Measurements from ENCODE around the gene BTBD9. TPM values are rescaled to one million over a fixed set of nuclear protein-coding genes. Genes with fewer than 3 reads are reported as not detected.

Gene BTBD9
- total and polyA plus RNA-seq, 4 donors, result 8.7 to 73.9 (median 28.3) TPM

- Histone ChIP-seq H3K4me3 (no peak overlapping the region), H3K9me3 (ENCODE audit: control insufficient read depth in 4 of 4, insufficient read depth in 3 of 4, low read length in 3 of 4) (no peaks in the 10 kb centered on the region), H3K27me3 (ENCODE audit: control insufficient read depth in 3 of 3, insufficient read depth in 3 of 3, low read length in 2 of 3) (no peaks in the 10 kb centered on the region), H3K27ac (ENCODE audit: low read depth in 1 of 2, low read length in 1 of 2) (no peak overlapping the region), H3K9ac (ENCODE audit: insufficient read depth in 1 of 2, low read length in 2 of 2) (no peak overlapping the region), H3K36me3 (ENCODE audit: control insufficient read depth in 4 of 4, insufficient read depth in 4 of 4, low read length in 4 of 4) (peaks cover 0 to 12% (median 2%) of the 10 kb centered on the region in 4 donors), H3K4me1 (ENCODE audit: control insufficient read depth in 5 of 5, insufficient read depth in 5 of 5, low read length in 5 of 5) (no peaks in the 10 kb centered on the region)
- WGBS, 2 donors, result 95 to 97% methylated on average over 11 of the region's 11 CpGs
- ATAC-seq (ENCODE audit: insufficient read depth, low FRiP score) (no peak), DNase-seq (no peak)
- TF ChIP-seq, protein P1, sequence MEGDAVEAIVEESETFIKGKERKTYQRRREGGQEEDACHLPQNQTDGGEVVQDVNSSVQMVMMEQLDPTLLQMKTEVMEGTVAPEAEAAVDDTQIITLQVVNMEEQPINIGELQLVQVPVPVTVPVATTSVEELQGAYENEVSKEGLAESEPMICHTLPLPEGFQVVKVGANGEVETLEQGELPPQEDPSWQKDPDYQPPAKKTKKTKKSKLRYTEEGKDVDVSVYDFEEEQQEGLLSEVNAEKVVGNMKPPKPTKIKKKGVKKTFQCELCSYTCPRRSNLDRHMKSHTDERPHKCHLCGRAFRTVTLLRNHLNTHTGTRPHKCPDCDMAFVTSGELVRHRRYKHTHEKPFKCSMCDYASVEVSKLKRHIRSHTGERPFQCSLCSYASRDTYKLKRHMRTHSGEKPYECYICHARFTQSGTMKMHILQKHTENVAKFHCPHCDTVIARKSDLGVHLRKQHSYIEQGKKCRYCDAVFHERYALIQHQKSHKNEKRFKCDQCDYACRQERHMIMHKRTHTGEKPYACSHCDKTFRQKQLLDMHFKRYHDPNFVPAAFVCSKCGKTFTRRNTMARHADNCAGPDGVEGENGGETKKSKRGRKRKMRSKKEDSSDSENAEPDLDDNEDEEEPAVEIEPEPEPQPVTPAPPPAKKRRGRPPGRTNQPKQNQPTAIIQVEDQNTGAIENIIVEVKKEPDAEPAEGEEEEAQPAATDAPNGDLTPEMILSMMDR (IDR thresholded peaks at IDR 0.05; ENCODE audit: control extremely low read depth, extremely low read depth), result no peak
Observed at GRCh38 chr6:38175786-38176185, 463.9 kb downstream of the BTBD9 start.

GRCh38 chr6:38174806-38175495, 464.8 kb downstream of the BTBD9 start:
- no peak for DNase-seq
- WGBS, 2 donors, result 95 to 96% methylated on average over 22 of the region's 22 CpGs
- no peak overlapping the region for H3K27ac ChIP-seq (ENCODE audit: low read depth in 1 of 2, low read length in 1 of 2)
- no peak for ATAC-seq (ENCODE audit: insufficient read depth, low FRiP score)
- peaks cover 0 to 14% (median 2%) of the 10 kb centered on the region in 4 donors for H3K36me3 ChIP-seq (ENCODE audit: control insufficient read depth in 4 of 4, insufficient read depth in 4 of 4, low read length in 4 of 4)
- no peak overlapping the region for H3K4me3 ChIP-seq
- H3K27me3 ChIP-seq (ENCODE audit: control insufficient read depth in 3 of 3, insufficient read depth in 3 of 3, low read length in 2 of 3), result no peaks in the 10 kb centered on the region
- H3K9ac ChIP-seq (ENCODE audit: insufficient read depth in 1 of 2, low read length in 2 of 2), result no peak overlapping the region
- H3K4me1 ChIP-seq (ENCODE audit: control insufficient read depth in 5 of 5, insufficient read depth in 5 of 5, low read length in 5 of 5), result no peaks in the 10 kb centered on the region
- H3K9me3 ChIP-seq (ENCODE audit: control insufficient read depth in 4 of 4, insufficient read depth in 3 of 4, low read length in 3 of 4), result no peaks in the 10 kb centered on the region
- TF ChIP-seq, protein P1 (IDR thresholded peaks at IDR 0.05; ENCODE audit: control extremely low read depth, extremely low read depth), result no peak

DNA sequence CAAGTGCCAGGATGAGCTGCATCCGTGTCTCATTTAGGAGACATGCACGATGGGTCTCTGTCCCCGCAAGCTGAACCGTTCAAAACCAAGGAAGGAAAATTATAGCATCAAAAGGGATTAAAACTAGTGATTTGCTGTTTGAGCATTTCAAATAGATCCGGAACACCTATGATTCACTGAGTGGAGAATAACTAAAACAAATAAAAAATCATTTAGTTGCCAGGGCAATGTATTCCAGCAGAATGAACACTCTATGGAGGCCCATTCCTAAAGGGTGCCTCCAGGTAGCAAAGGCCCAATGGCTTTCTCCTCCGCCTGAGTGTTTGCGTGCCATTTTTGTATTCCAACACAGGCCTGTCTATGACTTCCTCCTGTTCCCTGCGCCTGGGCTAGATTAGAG, 465.4 kb downstream of the BTBD9 start:
- TF ChIP-seq, protein P1 (IDR thresholded peaks at IDR 0.05; ENCODE audit: control extremely low read depth, extremely low read depth), result no peak
- WGBS, 2 donors, result 97 to 98% methylated on average over 8 of the region's 8 CpGs
- no peaks in the 10 kb centered on the region for H3K27me3 ChIP-seq (ENCODE audit: control insufficient read depth in 3 of 3, insufficient read depth in 3 of 3, low read length in 2 of 3)
- H3K9ac ChIP-seq (ENCODE audit: insufficient read depth in 1 of 2, low read length in 2 of 2), result no peak overlapping the region
- H3K4me1 ChIP-seq (ENCODE audit: control insufficient read depth in 5 of 5, insufficient read depth in 5 of 5, low read length in 5 of 5), result no peaks in the 10 kb centered on the region
- no peak overlapping the region for H3K4me3 ChIP-seq
- no peaks in the 10 kb centered on the region for H3K9me3 ChIP-seq (ENCODE audit: control insufficient read depth in 4 of 4, insufficient read depth in 3 of 4, low read length in 3 of 4)
- peaks cover 0 to 14% (median 2%) of the 10 kb centered on the region in 4 donors for H3K36me3 ChIP-seq (ENCODE audit: control insufficient read depth in 4 of 4, insufficient read depth in 4 of 4, low read length in 4 of 4)
- ATAC-seq (ENCODE audit: insufficient read depth, low FRiP score) (no peak), DNase-seq (no peak)
- H3K27ac ChIP-seq (ENCODE audit: low read depth in 1 of 2, low read length in 1 of 2), result no peak overlapping the region
